ENCODE results near the gene INSIG1. TPM values are rescaled to one million over a fixed set of nuclear protein-coding genes. Genes with fewer than 3 reads are reported as not detected.

The INSIG1 gene
- total RNA-seq, 4 donors from 2014 or later: 17.5 to 79.4 (median 29.8) TPM

DNA sequence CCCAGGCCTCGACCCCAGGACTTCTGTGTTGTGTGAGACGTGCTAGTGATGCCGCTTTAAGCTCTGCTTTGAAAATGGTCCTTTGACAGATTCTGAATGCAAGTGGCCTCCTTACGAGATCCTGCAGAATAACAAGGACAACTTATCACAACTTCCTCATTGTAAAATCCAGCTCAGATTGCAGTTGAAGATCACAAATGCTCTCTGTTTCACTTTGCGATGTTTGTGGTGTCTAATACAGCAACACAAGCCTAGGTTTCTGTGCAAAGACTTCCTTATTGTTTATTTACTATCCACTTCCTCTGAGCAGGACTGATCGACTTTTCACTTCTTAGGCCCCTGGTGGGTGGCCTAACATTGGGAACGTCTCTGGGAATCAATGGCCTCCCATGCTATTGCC is 31.7 kb upstream of the INSIG1 start:
- 80 to 81% methylated on average over 6 to 7 of the region's 7 CpGs for WGBS, 2 donors
- intact Hi-C loops (cut with DNase I): no loop called here
- Histone ChIP-seq H3K4me3 (replicated peaks in 1 of 3) (no peak overlapping the region), H3K4me1 (no peaks in the 10 kb centered on the region), H3K9me3 (no peaks in the 10 kb centered on the region), H3K27ac (no peak overlapping the region), H3K27me3 (peaks cover 3% of the 10 kb centered on the region), H3K36me3 (no peaks in the 10 kb centered on the region)
- DNase-seq: no peak
- no peak for TF ChIP-seq POLR2A (IDR thresholded peaks at IDR 0.05)
- TF ChIP-seq CTCF (IDR thresholded peaks at IDR 0.05): no peak

DNA sequence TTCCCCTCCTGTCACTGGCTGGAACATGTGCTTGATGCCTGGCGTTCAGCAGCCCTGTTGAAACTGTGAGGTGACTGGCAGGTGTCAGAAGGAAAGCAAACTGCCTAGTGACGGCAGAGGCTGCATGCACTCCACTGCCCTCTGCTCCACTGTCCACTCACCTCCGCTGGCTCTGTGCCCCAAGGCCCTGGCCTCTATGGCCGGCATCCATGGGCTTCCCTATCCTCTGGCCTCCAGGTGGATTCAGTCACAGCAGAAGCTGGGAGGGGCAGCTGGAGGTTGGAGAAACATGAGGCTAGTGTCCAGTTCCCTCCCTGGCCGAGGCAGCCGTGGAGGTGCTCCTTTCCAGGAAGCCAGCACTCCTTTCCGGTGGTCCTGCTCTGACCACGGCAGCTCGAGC is 31.2 kb upstream of the INSIG1 start:
- no peak overlapping the region for H3K4me3 ChIP-seq (replicated peaks in 1 of 3)
- TF ChIP-seq POLR2A (IDR thresholded peaks at IDR 0.05) (no peak), CTCF (IDR thresholded peaks at IDR 0.05) (no peak)
- WGBS, 2 donors: 94% methylated on average over 9 of the region's 9 CpGs

GRCh38 chr7:155267023-155267422 is 30.7 kb upstream of the INSIG1 start:
- no peaks in the 10 kb centered on the region for H3K9me3 ChIP-seq
- no peaks in the 10 kb centered on the region for H3K36me3 ChIP-seq
- DNase-seq: no peak
- no peak for TF ChIP-seq CTCF (IDR thresholded peaks at IDR 0.05)
- no peak for TF ChIP-seq POLR2A (IDR thresholded peaks at IDR 0.05)
- intact Hi-C loops (cut with DNase I): no loop called here
- no peaks in the 10 kb centered on the region for H3K4me1 ChIP-seq
- WGBS, 2 donors: 92 to 95% methylated on average over 8 of the region's 8 CpGs
- no peak overlapping the region for H3K4me3 ChIP-seq (replicated peaks in 1 of 3)
- no peak overlapping the region for H3K27ac ChIP-seq
- H3K27me3 ChIP-seq: peaks cover 3% of the 10 kb centered on the region

More for the DNA sequence above, 31.2 kb upstream of the INSIG1 start:
- DNase-seq: no peak
- H3K27ac ChIP-seq: no peak overlapping the region
- intact Hi-C loops (cut with DNase I): no loop called here
- peaks cover 3% of the 10 kb centered on the region for H3K27me3 ChIP-seq
- no peaks in the 10 kb centered on the region for H3K9me3 ChIP-seq
- no peaks in the 10 kb centered on the region for H3K36me3 ChIP-seq
- H3K4me1 ChIP-seq: no peaks in the 10 kb centered on the region

DNA sequence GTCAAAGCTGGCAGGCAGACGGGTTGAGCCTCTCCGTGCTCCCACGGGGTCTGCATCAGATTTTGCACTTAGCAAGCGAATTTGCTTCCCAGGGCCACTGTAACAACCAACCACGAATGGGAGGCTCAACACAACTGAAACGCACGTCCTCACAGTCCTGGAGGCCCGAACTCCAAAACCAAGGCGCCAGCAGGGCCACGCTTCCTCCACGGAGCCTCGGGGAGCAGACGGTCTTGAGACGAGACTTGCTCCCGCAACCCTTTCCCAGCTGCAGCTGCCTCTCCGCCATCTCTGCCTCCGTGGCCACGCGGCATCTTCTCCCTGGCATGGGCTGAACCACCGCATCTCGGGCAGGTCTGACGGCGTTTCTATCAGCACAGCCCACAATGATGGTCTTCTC is 30.2 kb upstream of the INSIG1 start:
- H3K9me3 ChIP-seq: no peaks in the 10 kb centered on the region
- no peak overlapping the region for H3K4me3 ChIP-seq (replicated peaks in 1 of 3)
- peaks cover 3% of the 10 kb centered on the region for H3K27me3 ChIP-seq
- no peaks in the 10 kb centered on the region for H3K4me1 ChIP-seq
- intact Hi-C loops (cut with DNase I): no loop called here
- WGBS, 2 donors: 89 to 98% methylated on average over 23 of the region's 23 CpGs
- H3K36me3 ChIP-seq: no peaks in the 10 kb centered on the region
- no peak for DNase-seq
- TF ChIP-seq CTCF (IDR thresholded peaks at IDR 0.05): no peak
- no peak for TF ChIP-seq POLR2A (IDR thresholded peaks at IDR 0.05)
- no peak overlapping the region for H3K27ac ChIP-seq

- TF ChIP-seq POLR2A (IDR thresholded peaks at IDR 0.05) (no peak), CTCF (IDR thresholded peaks at IDR 0.05) (no peak)
- Histone ChIP-seq H3K9me3 (no peaks in the 10 kb centered on the region), H3K4me1 (no peaks in the 10 kb centered on the region), H3K27me3 (no peaks in the 10 kb centered on the region), H3K4me3 (replicated peaks in 1 of 3) (no peak overlapping the region), H3K27ac (no peak overlapping the region), H3K36me3 (no peaks in the 10 kb centered on the region)
- DNase-seq: no peak
- 92 to 93% methylated on average over 12 of the region's 12 CpGs for WGBS, 2 donors
- intact Hi-C loops (cut with DNase I): no loop called here
Measured at GRCh38 chr7:155268211-155268610, 29.5 kb upstream of the INSIG1 start.
